H1 (cell line): Measurements from ENCODE around the gene TRO. TPM values are rescaled to one million over a fixed set of nuclear protein-coding genes. Genes with fewer than 3 reads are reported as not detected.

Experiments
- CTCF ChIA-PET: fragments of 300-600 bp; sonication (Branson Sonifier 250); formaldehyde crosslinking; loops from one replicate; lab custom pipeline; 2021; ENCODE audit not compliant: partially characterized antibody; lab: Charles Lee
- POLR2A ChIA-PET: fragments of 300-600 bp; sonication (Branson Sonifier 250); formaldehyde crosslinking; loops from one replicate; lab custom pipeline; 2021; ENCODE audit warnings: inconsistent platforms; ENCODE audit not compliant: partially characterized antibody; lab: Charles Lee
- DNase-seq, 2 experiments: peaks; one replicate each; pipeline versions ENCODE4 v3.0.0 to v3.0.0-alpha.2; 2010 to 2022; ENCODE audit warnings: low spot score in 2 of 2, low read depth in 1 of 2, mixed read lengths in 1 of 2
- FAIRE-seq: peaks from 2 replicates; lab custom pipeline; 2011; peaks lifted over from hg19 to GRCh38; lab: Jason Lieb, UNC
- H2AFZ ChIP-seq: 2 replicates; pipeline ENCODE4 v1.8.1; 2012; ENCODE audit warnings: low read length, inconsistent platforms
- H2AK5ac ChIP-seq: 2 replicates; pipeline ENCODE4 v1.6.1; 2013; ENCODE audit warnings: low read depth, low read length
- H2BK120ac ChIP-seq: replicated peaks from 2 replicates; pipeline ENCODE3; 2013; ENCODE audit warnings: low read depth, low read length, inconsistent platforms
- H2BK12ac ChIP-seq: 2 replicates; pipeline ENCODE4 v1.6.1; 2013; ENCODE audit warnings: low read depth, low read length
- H2BK15ac ChIP-seq: 2 replicates; pipeline ENCODE4 v1.6.1; 2013; ENCODE audit warnings: low read length
- H2BK20ac ChIP-seq: 2 replicates; pipeline ENCODE4 v1.6.1; 2013; ENCODE audit warnings: low read length
- H2BK5ac ChIP-seq: 2 replicates; pipeline ENCODE4 v1.6.1; 2013; ENCODE audit warnings: low read depth, low read length
- H3K14ac ChIP-seq: 2 replicates; pipeline ENCODE4 v1.6.1; 2013; ENCODE audit warnings: inconsistent platforms; ENCODE audit not compliant: insufficient read length
- H3K18ac ChIP-seq: 2 replicates; pipeline ENCODE4 v1.6.1; 2013; ENCODE audit warnings: low read length; ENCODE audit errors: extremely low read depth
- H3K23ac ChIP-seq: 2 replicates; pipeline ENCODE4 v1.6.1; 2013; ENCODE audit warnings: inconsistent platforms; ENCODE audit not compliant: insufficient read length
- H3K23me2 ChIP-seq: 2 replicates; pipeline ENCODE4 v1.6.1; 2013; ENCODE audit warnings: low read depth, low read length
- H3K27ac ChIP-seq: 2 replicates; pipeline ENCODE4 v1.6.1; 2011; ENCODE audit warnings: low read depth, low read length, inconsistent platforms
- H3K27me3 ChIP-seq, 4 experiments: replicated peaks in 1 of 4; 1 replicate in 1 of 4; 2 replicates in 3 of 4; pipeline versions ENCODE4 v1.6.1 to v1.8.1; 2011 to 2013; ENCODE audit warnings: low read length in 3 of 4, mild to moderate bottlenecking in 3 of 4, inconsistent platforms in 2 of 4, mixed read lengths in 2 of 4, moderate library complexity in 1 of 4; ENCODE audit not compliant: control insufficient read depth in 3 of 4, insufficient read depth in 3 of 4; ENCODE audit errors: extremely low read depth in 1 of 4
- H3K36me3 ChIP-seq, 4 experiments: 2 replicates each; pipeline versions ENCODE4 v1.6.1 to v1.8.1; 2011 to 2013; ENCODE audit warnings: mild to moderate bottlenecking in 4 of 4, low read length in 3 of 4, moderate library complexity in 2 of 4, control low read depth in 1 of 4, inconsistent platforms in 1 of 4; ENCODE audit not compliant: insufficient read depth in 4 of 4, control insufficient read depth in 2 of 4
- H3K4ac ChIP-seq: replicated peaks from 2 replicates; pipeline ENCODE3; 2013; ENCODE audit warnings: low read length, low read depth, mixed read lengths, inconsistent platforms; ENCODE audit not compliant: insufficient read length
- H3K4me1 ChIP-seq, 4 experiments: replicated peaks in 1 of 4; 1 replicate in 1 of 4; 2 replicates in 3 of 4; pipeline versions ENCODE4 v1.6.1 to v1.8.1; 2011 to 2013; ENCODE audit warnings: low read length in 3 of 4, inconsistent platforms in 2 of 4, mixed read lengths in 1 of 4; ENCODE audit not compliant: insufficient read depth in 4 of 4, control insufficient read depth in 3 of 4
- H3K4me2 ChIP-seq, 2 experiments: 2 replicates each; pipeline versions ENCODE4 v1.6.1 to v1.8.1; 2011 to 2013; ENCODE audit warnings: low read depth in 2 of 2, low read length in 2 of 2, control low read depth in 1 of 2, inconsistent platforms in 1 of 2, mild to moderate bottlenecking in 1 of 2; ENCODE audit not compliant: insufficient read depth in 1 of 2
- H3K4me3 ChIP-seq, 4 experiments: fragments of 200-600, 300-600 bp in 1 of 4; sonication (generic), shearing (Covaris generic), sonication (Bioruptor Twin) in 1 of 4; 2 replicates each; pipeline versions ENCODE4 v1.5.1 to v1.8.1; 2011 to 2016; ENCODE audit warnings: low read length in 4 of 4, low read depth in 3 of 4, control low read depth in 2 of 4, inconsistent platforms in 2 of 4, mild to moderate bottlenecking in 2 of 4, mixed read lengths in 1 of 4, moderate library complexity in 1 of 4; ENCODE audit not compliant: insufficient read depth in 2 of 4; ENCODE audit errors: extremely low read depth in 1 of 4
- H3K56ac ChIP-seq: replicated peaks from 2 replicates; pipeline ENCODE3; 2013; ENCODE audit warnings: low read depth, mild to moderate bottlenecking, mixed read lengths, low read length, inconsistent platforms; ENCODE audit not compliant: insufficient read length
- H3K79me1 ChIP-seq: 2 replicates; pipeline ENCODE4 v1.6.1; 2013; ENCODE audit warnings: low read depth, low read length, control low read depth
- H3K79me2 ChIP-seq, 2 experiments: 2 replicates each; pipeline versions ENCODE4 v1.6.1 to v1.8.1; 2012 to 2013; ENCODE audit warnings: low read length in 2 of 2, mild to moderate bottlenecking in 2 of 2, inconsistent platforms in 1 of 2; ENCODE audit not compliant: insufficient read depth in 2 of 2, control insufficient read depth in 1 of 2
- H3K9ac ChIP-seq, 4 experiments: replicated peaks in 1 of 4; 1 replicate in 1 of 4; 2 replicates in 3 of 4; pipeline versions ENCODE4 v1.6.1 to v1.8.1; 2011 to 2013; ENCODE audit warnings: low read depth in 3 of 4, low read length in 3 of 4, control low read depth in 2 of 4, mild to moderate bottlenecking in 2 of 4, moderate library complexity in 2 of 4, inconsistent platforms in 1 of 4; ENCODE audit errors: extremely low read depth in 1 of 4
- H3K9me3 ChIP-seq, 2 experiments: 2 replicates each; pipeline versions ENCODE4 v1.6.1 to v1.8.1; 2012 to 2013; ENCODE audit warnings: mild to moderate bottlenecking in 2 of 2, moderate library complexity in 2 of 2, control low read depth in 1 of 2, inconsistent platforms in 1 of 2, low read depth in 1 of 2, low read length in 1 of 2, mixed read lengths in 1 of 2; ENCODE audit not compliant: insufficient read depth in 2 of 2
- H4K20me1 ChIP-seq, 2 experiments: replicated peaks in 1 of 2; 2 replicates each; pipeline versions ENCODE3 to v1.8.1; 2011 to 2013; ENCODE audit warnings: inconsistent platforms in 2 of 2, low read length in 2 of 2, mild to moderate bottlenecking in 1 of 2; ENCODE audit not compliant: insufficient read depth in 2 of 2, control insufficient read depth in 1 of 2
- H4K5ac ChIP-seq: 2 replicates; pipeline ENCODE4 v1.6.1; 2013; ENCODE audit warnings: low read length, low read depth, mixed read lengths, inconsistent platforms; ENCODE audit not compliant: insufficient read length
- H4K8ac ChIP-seq: 2 replicates; pipeline ENCODE4 v1.8.0; 2013; ENCODE audit warnings: mild to moderate bottlenecking, moderate library complexity, low read length, inconsistent platforms; ENCODE audit not compliant: insufficient read depth; ENCODE audit errors: extremely low read depth
- H4K91ac ChIP-seq: replicated peaks from 2 replicates; pipeline ENCODE3; 2013; ENCODE audit warnings: low read length, mixed read lengths, inconsistent platforms; ENCODE audit not compliant: insufficient read length
- TEAD4 ChIP-seq: IDR thresholded peaks from 2 replicates; pipeline ENCODE4 v1.6.1; 2012; ENCODE audit warnings: low read depth, low read length, inconsistent platforms, mixed read lengths
- WGBS, 2 experiments: shearing (Covaris generic) in 1 of 2; methylation state at CpG; one replicate each; pipeline versions ENCODE4 v1.1.6 to v1.1.7; 2013 to 2015; ENCODE audit warnings: low lambda C conversion rate in 2 of 2, mixed read lengths in 2 of 2, inconsistent platforms in 1 of 2, low coverage in 1 of 2, missing lambda C conversion rate in 1 of 2; ENCODE audit not compliant: insufficient replicate concordance in 2 of 2, insufficient coverage in 1 of 2, insufficient read length in 1 of 2; ENCODE audit errors: extremely low coverage in 1 of 2, missing lambda C conversion rate in 1 of 2; 5-methylcytosine and 5-hydroxymethylcytosine counted together
- polyA plus RNA-seq, 7 experiments: library from polyadenylated mRNA; depleted of rRNA in 3 of 7; stranded (reverse) in 5 of 7; unstranded in 2 of 7; fragments of >200 nt in 5 of 7; fragments of 200-250 nt in 2 of 7; gene quantifications; 1 replicate in 5 of 7; 2 replicates in 1 of 7; 4 replicates in 1 of 7; pipeline versions ENCODE4 v1.2.1 to v1.2.3, GENCODE V29; 2011 to 2013; ENCODE audit warnings: missing spikeins in 2 of 7, mixed read lengths in 2 of 7
- total RNA-seq: library from RNA; stranded (reverse); fragmentation: NEBNext Ultra II Directional; extraction: Animal tissue kit (Norgen Biotek cat#: 25700); gene quantifications from 2 replicates; pipeline ENCODE4 v1.2.1, GENCODE V29; 2021

TRO gene
- total and polyA plus RNA-seq, 2 of the 8 experiments (the other 6 are each of a cell fraction or from before 2014, with no cell fraction given) = 49.5 to 57.6 TPM

GRCh38 chrX:54961750-54962149 is 41.1 kb downstream of the TRO start:
- H3K23ac ChIP-seq = no peak overlapping the region
- no peak overlapping the region for H3K27ac ChIP-seq
- no peak overlapping the region for H3K4me3 ChIP-seq
- no peak for TF ChIP-seq TEAD4
- FAIRE-seq = no peak
- H3K56ac ChIP-seq = no peak overlapping the region
- POLR2A ChIA-PET = no interaction called here
- H2AK5ac ChIP-seq = no peak overlapping the region
- no peak overlapping the region for H2BK12ac ChIP-seq
- 43% methylated on average over 1 of the region's 1 CpG; no CpG with 5 or more reads in 1 of the 2 experiments for whole genome bisulfite sequencing, 2 experiments
- no peak overlapping the region for H3K18ac ChIP-seq
- no peak overlapping the region for H2BK20ac ChIP-seq
- H3K9me3 ChIP-seq = peaks cover 0 to 4% of the 10 kb centered on the region in 2 experiments; a peak in 1 of 4 replicates
- H3K23me2 ChIP-seq = no peaks in the 10 kb centered on the region
- no peak overlapping the region for H3K4ac ChIP-seq
- no peak overlapping the region for H2AFZ ChIP-seq
- H3K79me1 ChIP-seq = no peaks in the 10 kb centered on the region
- H2BK120ac ChIP-seq = no peak overlapping the region
- no peaks in the 10 kb centered on the region for H4K20me1 ChIP-seq
- no peak overlapping the region for H4K91ac ChIP-seq
- no peaks in the 10 kb centered on the region for H3K79me2 ChIP-seq
- H4K5ac ChIP-seq = no peak overlapping the region
- no peak overlapping the region for H2BK5ac ChIP-seq
- no peak for DNase-seq
- no peaks in the 10 kb centered on the region for H3K4me1 ChIP-seq
- H3K27me3 ChIP-seq = no peaks in the 10 kb centered on the region; a peak in 1 of 7 replicates
- no peak overlapping the region for H2BK15ac ChIP-seq
- H3K9ac ChIP-seq = no peak overlapping the region
- CTCF ChIA-PET = interaction anchor here (1.1 kb wide), 1 partner anchor 49 kb away, joined by 3 read pairs; no protein-coding TSS in a partner anchor
- H3K36me3 ChIP-seq = no peaks in the 10 kb centered on the region
- no peak overlapping the region for H4K8ac ChIP-seq
- H3K4me2 ChIP-seq = no peak overlapping the region
- H3K14ac ChIP-seq = no peak overlapping the region
